ENCODE results near the gene VSTM4.

The VSTM4 gene

DNA sequence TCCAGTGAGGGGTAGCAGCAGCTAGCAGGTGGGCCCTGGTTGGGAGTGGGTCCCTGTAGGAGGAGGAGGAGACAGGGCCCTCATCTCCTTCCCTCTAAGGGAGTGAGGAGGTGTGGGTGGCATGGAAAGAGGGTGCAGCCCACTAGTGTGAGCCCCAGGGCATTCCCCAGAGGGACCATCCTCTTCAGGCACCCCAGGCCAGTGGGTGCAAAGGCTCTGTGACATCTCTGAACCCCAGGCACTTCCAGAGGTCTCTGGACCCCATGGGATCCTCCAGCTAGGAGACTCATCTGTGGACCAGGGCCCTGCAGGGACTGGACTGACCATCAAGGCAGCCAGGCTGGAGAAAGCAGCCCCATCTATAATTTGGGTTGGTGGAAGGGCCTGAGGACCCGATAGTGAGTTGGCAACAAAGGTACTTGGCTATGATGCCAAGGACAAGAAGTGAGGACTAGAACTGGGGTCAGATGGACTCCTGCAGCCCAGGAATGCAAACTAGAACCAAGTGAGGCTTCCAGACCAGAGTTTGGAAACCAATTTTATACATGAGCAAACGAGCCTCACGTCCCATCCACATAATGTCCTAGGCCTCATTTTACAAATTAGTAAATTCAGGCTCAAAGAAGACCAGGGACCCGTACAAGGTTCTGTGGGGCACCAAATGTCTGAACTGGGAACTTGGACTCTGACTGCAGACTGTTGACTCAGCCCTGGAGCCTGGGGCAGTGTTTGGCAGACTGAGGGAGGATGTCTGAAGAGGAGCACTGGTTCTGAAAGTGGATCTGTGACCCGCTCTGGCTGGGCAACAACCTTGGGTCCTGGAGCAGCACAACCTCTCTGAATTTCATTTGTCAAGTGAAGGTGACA is 1.4 kb upstream of the VSTM4 start:
- DNase-seq (ENCODE audit: low read depth), result no peak

DNA sequence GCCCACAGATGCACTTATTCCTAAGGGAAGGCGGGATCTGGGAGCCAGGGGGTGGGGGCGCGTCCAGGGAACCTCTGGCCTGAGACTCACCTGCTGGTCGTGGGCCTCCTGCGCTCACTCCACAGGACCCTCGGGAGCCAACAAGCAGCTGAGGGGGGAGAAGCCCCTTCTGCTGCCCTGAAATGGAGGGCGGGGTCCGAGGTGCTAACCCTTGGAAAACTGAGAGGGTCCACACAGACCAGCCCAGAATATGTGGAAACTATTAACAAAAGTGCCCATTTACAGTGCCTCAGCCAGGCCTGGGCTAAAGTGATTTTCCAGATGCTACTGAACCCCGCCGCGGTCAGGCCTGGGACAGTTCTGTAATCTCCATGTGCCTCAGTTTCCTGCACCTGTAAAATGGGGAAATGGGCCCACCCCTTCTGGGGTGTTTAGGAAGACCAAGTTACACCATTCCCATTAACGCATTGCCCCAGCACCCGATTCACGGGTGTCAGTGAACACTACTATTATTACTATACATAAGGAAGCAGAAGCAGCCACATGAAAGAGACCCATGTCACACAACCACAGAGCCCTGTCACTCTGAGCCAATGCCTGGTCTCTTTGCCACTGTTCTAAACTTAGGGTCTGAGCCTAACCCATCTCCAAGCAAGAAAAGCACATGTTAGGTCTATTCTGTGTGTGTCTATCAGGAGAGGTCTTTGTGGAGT is 630 bp upstream of the VSTM4 start:
- no peak for DNase-seq (ENCODE audit: low read depth)

DNA sequence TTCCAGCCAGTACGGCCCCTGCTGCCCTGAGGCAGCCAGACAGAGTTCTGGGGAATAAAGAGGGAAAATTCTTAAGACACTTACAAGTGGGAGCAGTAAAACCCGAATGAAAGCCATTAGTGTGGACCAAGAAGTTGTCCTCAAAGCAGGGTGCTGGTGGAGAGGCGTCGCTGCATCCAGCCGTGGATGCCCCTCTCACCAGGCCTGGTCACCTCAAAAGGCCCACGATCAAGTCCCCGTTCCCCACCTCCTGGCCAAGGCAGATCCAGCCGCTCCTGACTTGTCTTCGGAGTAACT is 656 bp downstream of the VSTM4 start:
- no peak for DNase-seq (ENCODE audit: low read depth)

DNA sequence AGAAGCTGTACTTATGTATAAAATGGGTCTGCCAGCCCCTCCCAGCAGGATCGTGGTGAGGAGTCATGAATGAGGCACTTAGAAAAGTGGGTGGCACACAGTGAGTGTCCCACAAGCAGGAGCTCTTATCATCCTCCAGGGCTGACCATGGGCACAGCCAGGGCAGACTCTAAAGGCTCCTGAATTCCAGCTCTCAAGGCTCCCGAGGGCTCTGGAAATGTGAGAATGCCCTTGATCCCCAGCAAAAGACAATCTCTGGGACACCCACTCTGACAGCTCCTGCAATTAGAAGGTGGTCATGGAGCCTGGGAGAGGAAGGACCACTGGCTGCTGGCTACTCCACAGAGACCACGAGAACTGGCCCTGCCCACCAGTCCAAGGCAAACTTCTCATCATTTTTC is 1.6 kb downstream of the VSTM4 start:
- no peak for DNase-seq (ENCODE audit: low read depth)

DNA sequence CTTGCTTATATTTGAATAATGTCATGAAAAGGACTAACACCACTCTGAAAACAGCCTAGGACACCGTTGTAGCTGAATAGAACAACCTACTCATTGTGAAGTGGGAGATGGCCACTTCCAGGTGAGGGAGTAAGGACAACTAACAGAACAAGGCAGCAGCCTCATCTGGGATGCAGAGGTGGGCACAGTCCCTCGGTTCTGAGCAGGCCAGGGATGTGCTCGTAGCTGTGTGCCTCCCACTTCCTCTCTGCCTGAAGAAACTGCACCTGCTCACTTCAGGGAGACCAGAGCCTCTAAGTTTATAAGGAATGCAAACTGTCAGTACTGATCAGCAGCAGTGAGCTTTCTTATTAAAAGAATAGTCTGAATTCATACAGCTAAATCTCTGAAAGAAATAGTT is 2.5 kb downstream of the VSTM4 start:
- DNase-seq (ENCODE audit: low read depth), result no peak

DNA sequence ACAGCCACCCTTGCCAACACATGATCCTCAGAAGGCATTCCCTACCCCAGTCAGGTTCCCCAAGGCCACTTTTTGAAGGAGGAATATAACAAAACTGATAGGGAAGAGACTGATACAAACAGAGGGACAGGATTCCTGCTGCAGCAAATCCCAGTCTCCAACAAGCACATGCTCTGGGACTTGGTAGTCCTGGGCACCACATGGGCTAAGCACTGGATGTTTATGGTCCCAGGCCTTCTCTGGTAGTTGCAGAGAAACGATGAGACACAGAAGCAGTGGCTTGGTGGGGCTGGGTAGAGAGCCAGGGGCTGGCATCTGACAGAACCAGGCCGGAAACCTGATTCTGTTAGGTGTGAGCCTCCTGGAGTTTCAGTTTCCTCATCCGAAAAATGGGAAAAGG is 3.2 kb downstream of the VSTM4 start:
- DNase-seq (ENCODE audit: low read depth), result no peak

DNA sequence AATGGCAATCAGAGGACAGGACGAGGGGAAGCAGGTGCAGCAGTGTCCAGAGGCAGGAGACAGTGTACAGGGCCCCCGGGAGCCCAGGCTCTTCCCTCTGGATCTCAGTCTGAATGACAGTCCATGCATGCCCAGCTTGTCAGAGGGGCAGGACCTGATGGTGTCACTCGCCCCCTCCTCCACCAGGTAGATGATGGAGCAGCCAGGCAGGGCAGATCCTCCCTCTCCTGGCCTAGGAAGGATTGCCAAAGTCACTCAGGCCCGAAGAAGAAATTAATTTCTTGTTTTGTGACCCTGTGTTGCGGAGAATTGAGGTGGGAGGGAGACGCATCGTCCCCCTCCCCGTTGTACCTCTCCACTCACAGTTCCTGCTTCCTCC is 4.0 kb downstream of the VSTM4 start:
- DNase-seq (ENCODE audit: low read depth), result no peak

DNA sequence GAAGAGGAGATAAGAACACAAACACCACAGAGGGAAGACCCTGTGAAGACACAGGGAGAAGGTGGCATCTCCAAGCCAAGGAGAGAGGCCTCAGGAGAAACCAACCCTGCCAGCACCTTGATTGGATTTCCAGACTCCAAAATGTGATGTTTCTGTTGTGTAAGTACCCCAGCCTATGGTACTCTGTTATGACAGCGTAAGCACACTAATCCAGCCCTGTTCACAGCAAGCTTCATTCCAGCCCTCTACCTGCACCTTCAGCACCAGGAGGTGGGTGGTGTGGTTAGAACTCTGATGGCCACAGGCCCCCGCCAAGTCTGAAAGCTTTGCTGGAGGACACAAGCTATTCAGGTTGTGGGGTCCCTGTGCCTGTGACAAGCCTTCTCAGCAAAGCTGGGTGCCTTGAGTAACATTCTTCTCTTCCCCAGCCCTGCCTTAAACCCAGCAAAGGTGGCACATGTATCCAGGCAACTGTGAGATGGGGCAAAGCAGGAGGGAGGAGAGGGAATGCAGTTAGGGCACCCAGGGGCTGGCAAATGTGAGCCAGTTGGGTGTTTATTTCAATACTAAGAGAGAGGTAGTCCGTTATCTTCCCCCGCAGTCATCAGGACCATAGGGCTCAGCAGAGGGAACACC is 4.5 kb downstream of the VSTM4 start:
- DNase-seq (ENCODE audit: low read depth), result no peak

DNA sequence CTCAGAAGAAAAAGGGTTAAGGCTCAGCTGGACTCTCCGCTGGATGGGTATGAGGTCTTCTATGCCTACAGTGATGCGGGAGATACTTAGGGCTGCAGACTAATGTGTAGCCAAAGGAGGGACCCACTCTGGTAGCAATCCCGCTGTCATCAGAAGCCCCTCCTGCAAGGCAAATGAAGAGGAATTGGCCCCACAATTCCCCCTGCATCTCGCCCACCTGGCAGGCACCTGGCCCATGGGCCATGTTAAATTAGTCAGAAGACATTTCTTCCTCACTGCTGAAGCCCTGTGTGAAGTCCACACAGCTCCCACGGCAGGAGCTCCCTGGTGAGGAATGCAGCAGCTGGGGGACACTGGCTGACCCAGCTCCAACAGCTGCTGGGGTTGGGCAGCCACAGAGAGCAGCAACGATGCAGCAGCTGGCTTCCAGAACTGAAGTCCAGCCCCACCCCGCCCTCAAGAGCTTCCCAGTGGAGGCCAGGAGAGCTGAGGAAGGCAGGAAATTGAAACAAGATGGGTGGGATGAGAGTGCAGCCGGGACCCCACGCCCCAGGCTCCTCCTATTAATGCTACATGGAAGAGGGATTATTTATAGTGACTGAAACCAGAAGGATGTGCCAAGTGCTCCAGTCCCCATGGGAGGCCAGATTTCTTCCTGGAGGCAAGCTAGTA is 5.5 kb downstream of the VSTM4 start:
- no peak for DNase-seq (ENCODE audit: low read depth)

DNA sequence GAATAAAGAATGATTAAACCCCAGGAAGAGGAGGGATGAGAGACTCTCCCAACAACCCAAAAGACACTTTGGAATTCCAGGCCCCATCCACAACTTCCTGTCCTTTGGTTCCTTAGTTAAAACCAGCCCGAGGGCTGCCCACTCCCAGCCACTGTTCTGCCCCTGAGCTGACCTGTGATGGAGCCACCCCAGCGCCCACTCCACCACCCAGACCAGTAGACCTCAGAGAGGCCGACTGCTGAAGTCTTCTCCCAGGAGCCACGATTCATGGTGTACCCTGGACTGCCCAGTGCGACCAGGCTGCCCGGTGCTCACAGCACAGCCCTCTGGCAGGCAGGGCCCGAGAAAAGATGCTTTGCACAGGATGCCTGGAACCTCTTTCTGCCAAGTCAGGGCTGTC is 6.7 kb downstream of the VSTM4 start:
- DNase-seq (ENCODE audit: low read depth), result no peak

DNA sequence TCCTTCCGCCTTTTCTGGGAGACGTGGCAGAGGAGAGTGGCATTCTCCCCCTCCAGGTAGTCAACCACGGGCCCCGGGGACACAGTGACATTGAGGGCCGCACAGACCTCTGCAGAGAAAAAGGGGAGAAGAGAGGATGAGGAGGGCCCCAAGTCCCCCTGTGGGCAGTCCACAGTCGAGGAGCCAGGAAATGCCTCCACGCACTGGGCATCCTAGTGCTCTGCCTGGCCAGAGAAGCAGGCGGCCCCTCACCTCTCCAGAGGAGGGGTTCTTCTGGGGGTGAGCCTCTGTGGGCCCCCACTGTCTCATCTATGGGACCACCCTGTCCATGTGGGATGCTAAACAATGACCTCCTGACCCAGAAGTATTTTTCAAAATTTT is 7.4 kb downstream of the VSTM4 start:
- no peak for DNase-seq (ENCODE audit: low read depth)

DNA sequence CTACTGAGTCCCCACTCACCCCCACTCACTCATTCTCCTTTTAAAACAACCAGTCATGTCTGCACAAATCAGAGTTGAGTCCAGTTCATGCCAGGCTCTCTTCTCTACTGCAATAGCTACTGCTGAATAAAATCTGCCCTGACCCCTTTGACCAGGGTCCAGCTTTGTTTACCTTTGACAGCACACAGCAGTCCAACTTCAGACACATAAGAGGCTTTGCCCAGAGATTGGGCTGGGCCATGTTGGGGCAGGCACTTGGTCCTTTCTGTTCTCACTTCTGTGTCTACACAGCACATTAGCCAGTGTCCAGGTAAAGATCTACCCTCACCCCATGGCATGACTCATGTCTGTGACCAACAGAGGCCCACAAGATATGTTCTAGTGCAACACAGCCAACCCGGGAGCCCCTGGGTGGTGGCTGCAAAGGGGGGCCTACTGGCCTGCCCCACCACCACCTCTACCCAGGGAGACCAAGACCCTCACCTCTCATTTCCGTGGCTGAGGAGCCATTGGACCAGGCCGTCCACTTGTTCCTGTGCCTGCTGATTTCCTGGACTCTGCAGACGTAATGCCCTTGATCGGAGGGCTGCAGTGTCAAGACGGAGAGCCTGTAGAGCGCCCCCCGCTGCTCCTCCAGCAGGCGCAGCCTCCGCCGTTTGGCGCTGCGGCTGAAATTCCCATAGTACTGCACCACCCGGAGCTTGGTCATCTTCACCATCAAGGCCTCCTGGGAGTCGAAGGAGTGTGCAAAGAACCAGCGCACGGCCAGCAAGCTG is 8.0 kb downstream of the VSTM4 start:
- DNase-seq (ENCODE audit: low read depth), result no peak

DNA sequence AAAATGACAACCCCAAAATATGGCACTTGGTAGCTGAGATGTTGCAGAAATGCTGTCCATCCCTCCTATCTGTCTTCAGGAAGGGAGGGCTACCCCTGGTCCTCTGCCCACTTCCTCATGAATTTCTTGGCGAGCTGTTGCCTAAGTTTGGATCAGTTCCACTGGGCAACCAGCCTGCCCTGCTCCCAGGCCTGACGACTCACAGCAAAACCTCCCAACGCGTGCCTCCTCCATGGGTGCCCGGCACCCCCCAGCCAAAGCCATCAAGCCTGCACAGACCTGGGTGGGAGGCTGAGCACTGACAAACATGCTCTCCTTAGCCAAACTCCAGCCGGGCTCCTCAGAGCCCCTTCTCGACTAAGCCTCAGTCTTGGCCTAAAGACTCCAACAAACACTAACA is 8.9 kb downstream of the VSTM4 start:
- DNase-seq (ENCODE audit: low read depth), result no peak

DNA sequence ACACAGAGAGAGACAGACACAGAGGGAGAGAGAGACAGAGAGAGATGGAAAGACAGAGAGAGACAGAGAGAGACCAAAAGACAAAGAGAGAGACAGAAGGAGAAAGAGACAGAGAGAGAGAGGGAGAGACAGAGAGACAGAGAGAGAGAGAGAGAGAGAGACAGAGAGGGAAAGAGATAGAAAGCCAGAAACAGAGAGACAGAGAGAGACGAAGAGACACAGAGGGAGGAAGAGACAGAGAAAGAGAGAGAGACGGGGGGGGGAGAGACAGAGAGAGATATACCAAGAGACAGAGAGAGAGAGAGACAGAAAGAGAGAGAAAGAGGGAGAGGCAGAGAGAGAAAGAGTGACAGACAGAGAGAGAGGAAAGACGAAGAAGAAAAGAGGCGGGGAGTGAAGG is 10.2 kb downstream of the VSTM4 start:
- DNase-seq (ENCODE audit: low read depth), result no peak

DNA sequence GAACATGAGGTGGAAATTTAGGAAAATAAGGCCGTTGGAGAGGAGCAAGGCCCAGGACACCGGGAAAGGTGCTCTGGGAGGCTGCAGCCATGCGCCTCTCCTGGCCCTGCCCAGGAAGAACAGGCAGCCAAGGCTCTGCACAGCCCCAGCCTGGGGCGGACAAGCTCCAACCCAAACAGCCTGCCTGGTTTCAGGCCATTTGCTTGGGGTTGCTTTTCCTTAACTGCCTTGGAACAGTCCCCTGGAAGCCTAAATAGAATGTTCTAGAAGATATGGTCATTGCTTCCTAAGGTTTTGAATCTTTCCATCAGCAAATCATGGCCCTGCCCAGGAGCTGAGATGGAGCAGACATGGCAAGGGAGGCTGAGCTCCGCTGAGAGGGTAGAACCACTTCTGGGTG is 11.0 kb downstream of the VSTM4 start:
- no peak for DNase-seq (ENCODE audit: low read depth)

DNA sequence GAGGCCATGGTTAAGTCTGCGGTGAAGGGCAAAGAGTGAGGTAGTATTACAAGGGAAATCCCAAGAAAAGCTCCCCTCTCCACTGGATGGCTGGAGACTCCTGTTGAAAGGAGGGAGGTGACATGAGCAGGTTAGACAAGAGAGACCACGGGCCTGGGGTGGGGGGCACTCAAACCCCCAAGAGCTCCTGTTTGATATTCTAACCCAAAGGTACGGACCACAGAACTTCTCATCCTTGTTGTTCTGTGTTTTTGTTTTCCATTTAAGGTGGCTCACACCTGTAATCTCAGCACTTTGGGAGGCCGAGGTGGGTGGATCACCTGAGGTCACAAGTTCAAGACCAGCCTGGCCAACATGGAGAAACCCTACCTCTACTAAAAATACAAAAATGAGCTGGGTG is 11.6 kb downstream of the VSTM4 start:
- DNase-seq (ENCODE audit: low read depth), result no peak

DNA sequence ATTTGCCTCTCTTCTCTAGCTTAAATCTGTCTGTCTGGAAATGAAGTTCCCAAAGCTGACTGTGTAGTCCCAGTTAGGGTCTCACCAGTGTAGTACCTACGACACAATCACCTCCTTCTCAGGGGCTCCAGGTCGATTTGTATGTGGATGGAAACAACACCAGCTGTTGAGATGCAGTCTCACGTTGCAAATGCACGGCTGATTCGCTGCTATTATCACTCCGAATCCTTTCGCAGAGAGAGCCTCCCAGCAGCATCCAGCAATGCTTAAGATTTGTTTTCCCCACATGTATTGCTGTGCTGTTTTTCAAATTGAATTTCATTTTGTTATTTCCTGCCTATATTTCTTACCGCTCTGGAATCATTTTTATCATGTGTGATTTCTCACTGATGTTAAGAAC is 16.3 kb downstream of the VSTM4 start:
- no peak for DNase-seq (ENCODE audit: low read depth)

DNA sequence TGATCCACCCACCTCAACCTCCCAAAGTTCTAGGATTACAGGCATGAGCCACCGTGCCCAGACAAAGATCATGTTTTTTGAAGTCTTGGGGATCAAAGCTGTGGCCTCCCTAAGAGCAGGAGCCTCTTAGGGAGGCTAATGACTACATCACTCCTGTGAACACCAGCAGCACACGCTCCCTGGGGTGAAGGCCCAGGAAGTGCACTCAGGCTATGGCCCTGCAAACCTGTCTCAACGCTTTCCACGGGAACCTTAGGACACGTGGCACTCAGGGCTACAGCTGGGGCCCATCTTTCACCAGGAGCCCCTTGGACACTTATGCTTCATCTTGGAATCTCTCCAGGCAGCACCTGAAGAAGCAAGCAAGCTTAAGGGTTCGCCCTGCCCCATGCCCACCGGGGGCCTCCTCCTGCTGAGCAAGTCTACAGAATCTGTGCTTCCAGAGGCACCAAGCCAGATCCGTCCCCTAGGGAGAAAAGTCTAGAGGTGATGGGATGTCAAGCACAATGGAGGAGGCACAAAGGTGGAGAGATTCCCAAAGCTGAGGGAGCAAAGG is 18.4 kb downstream of the VSTM4 start:
- no peak for DNase-seq (ENCODE audit: low read depth)

DNA sequence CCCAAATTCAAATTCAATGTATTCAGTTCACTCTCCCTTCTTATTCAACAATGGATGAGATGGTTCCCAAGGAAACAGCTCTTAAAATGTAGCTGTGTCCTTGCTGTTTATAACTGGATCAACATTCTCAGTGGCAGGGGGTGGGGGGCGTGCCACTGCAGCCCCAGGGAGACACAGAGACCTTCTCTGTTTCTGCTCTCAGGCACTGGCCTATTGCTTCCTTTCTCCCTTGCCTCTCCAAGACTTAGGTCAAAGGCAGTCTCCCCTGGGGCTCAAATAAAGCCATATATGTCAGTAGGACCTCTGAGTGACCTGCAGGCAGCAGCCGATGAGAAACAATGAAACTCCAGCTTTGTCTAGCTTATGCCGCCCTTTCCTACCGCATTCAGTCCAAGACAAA is 20.7 kb downstream of the VSTM4 start:
- no peak for DNase-seq (ENCODE audit: low read depth)

DNA sequence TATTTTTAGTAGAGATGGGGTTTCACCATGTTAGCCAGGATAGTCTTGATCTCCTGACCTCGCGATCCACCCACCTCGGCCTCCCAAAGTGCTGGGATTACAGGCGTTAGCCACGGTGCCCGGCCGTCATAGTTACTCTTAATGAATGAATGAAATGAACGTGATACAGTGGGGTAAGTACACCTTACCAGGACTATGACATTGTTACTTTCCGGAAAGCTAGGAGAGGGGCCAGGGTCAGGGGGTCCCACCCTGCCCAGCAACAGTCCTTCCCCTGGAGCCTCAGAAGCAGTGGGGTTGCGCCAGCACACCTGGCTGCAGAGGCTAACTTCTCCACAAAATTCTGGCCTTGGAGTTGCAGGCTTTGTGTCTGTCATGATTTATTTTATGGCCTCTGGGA is 21.4 kb downstream of the VSTM4 start:
- DNase-seq (ENCODE audit: low read depth), result no peak

DNA sequence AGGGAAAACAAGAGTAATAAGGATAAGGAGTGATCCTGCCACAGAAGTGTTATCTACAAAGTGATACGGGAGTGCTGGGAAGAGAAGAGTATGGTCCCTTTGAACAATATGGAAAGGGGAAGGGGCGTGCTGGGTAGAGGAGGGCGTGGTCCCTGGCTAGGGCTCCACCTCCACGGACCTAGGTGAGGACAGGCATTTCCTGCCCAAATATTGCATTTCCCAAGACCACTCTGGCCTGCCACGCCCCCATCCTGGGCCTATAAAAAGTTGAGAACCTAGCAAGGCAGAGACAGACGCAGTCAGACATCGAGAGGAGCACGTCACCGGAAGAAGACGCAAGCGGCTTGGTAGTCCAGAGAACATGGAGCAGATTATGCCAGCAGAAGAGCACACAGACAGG is 22.8 kb downstream of the VSTM4 start:
- no peak for DNase-seq (ENCODE audit: low read depth)

Data from activated T-helper 1 cell treated with Interleukin-2 at 50 U/mL for 16 hours (primary cell).